ENCODE measurements around the gene DGAT2.

Gene DGAT2

GRCh38 chr11:75778962-75779361, 10.4 kb downstream of the DGAT2 start:
- no peak for ATAC-seq (ENCODE audit: insufficient read depth, low read depth)
- DNase-seq, result no peak
- no peak for TF ChIP-seq CTCF (IDR thresholded peaks at IDR 0.05; ENCODE audit: borderline replicate concordance, extremely low read depth, low read length, poor library complexity, severe bottlenecking)
- no peak for TF ChIP-seq EZH2 (IDR thresholded peaks at IDR 0.05; ENCODE audit: borderline replicate concordance, low read depth, low read length, severe bottlenecking)
- H3K9me3 ChIP-seq (ENCODE audit: insufficient read depth, low read length, severe bottlenecking), result no peaks in the 10 kb centered on the region
- H3K4me2 ChIP-seq (ENCODE audit: insufficient read depth, low read length), result no peak overlapping the region
- no peak overlapping the region for H3K27ac ChIP-seq (ENCODE audit: low read length)
- no peak overlapping the region for H3K9ac ChIP-seq (ENCODE audit: low read depth, low read length)
- H3K27me3 ChIP-seq (ENCODE audit: insufficient read depth, low read length, poor library complexity), result no peaks in the 10 kb centered on the region
- no peaks in the 10 kb centered on the region for H3K36me3 ChIP-seq (ENCODE audit: insufficient read depth, low read length)
- H3K4me3 ChIP-seq (ENCODE audit: low read depth in 1 of 2, low read length in 2 of 2), result no peak overlapping the region
- H2AFZ ChIP-seq (ENCODE audit: low read depth, low read length), result no peak overlapping the region
- H3K79me2 ChIP-seq (ENCODE audit: insufficient read depth, low read length), result no peaks in the 10 kb centered on the region
- H4K20me1 ChIP-seq (ENCODE audit: insufficient read depth, low read length), result no peaks in the 10 kb centered on the region
- H3K4me1 ChIP-seq (ENCODE audit: insufficient read depth, low read length), result no peaks in the 10 kb centered on the region

- no peaks in the 10 kb centered on the region for H4K20me1 ChIP-seq (ENCODE audit: insufficient read depth, low read length)
- H3K4me2 ChIP-seq (ENCODE audit: insufficient read depth, low read length), result no peak overlapping the region
- no peaks in the 10 kb centered on the region for H3K79me2 ChIP-seq (ENCODE audit: insufficient read depth, low read length)
- DNase-seq (no peak), ATAC-seq (ENCODE audit: insufficient read depth, low read depth) (no peak)
- no peaks in the 10 kb centered on the region for H3K9me3 ChIP-seq (ENCODE audit: insufficient read depth, low read length, severe bottlenecking)
- no peaks in the 10 kb centered on the region for H3K4me1 ChIP-seq (ENCODE audit: insufficient read depth, low read length)
- no peak overlapping the region for H3K9ac ChIP-seq (ENCODE audit: low read depth, low read length)
- no peak for TF ChIP-seq EZH2 (IDR thresholded peaks at IDR 0.05; ENCODE audit: borderline replicate concordance, low read depth, low read length, severe bottlenecking)
- no peak for TF ChIP-seq CTCF (IDR thresholded peaks at IDR 0.05; ENCODE audit: borderline replicate concordance, extremely low read depth, low read length, poor library complexity, severe bottlenecking)
- no peaks in the 10 kb centered on the region for H3K36me3 ChIP-seq (ENCODE audit: insufficient read depth, low read length)
- no peak overlapping the region for H3K4me3 ChIP-seq (ENCODE audit: low read depth in 1 of 2, low read length in 2 of 2)
- H3K27ac ChIP-seq (ENCODE audit: low read length), result no peak overlapping the region
- H2AFZ ChIP-seq (ENCODE audit: low read depth, low read length), result no peak overlapping the region
- no peaks in the 10 kb centered on the region for H3K27me3 ChIP-seq (ENCODE audit: insufficient read depth, low read length, poor library complexity)
Observed at GRCh38 chr11:75779960-75780359, 11.4 kb downstream of the DGAT2 start.

GRCh38 chr11:75780888-75781287, 12.3 kb downstream of the DGAT2 start:
- H3K4me2 ChIP-seq (ENCODE audit: insufficient read depth, low read length), result no peak overlapping the region
- H3K36me3 ChIP-seq (ENCODE audit: insufficient read depth, low read length), result no peaks in the 10 kb centered on the region
- no peak overlapping the region for H3K27ac ChIP-seq (ENCODE audit: low read length)
- no peak overlapping the region for H3K4me3 ChIP-seq (ENCODE audit: low read depth in 1 of 2, low read length in 2 of 2)
- ATAC-seq (ENCODE audit: insufficient read depth, low read depth) (no peak), DNase-seq (no peak)
- no peak overlapping the region for H3K9ac ChIP-seq (ENCODE audit: low read depth, low read length)
- no peaks in the 10 kb centered on the region for H3K27me3 ChIP-seq (ENCODE audit: insufficient read depth, low read length, poor library complexity)
- H3K9me3 ChIP-seq (ENCODE audit: insufficient read depth, low read length, severe bottlenecking), result no peaks in the 10 kb centered on the region
- no peak for TF ChIP-seq CTCF (IDR thresholded peaks at IDR 0.05; ENCODE audit: borderline replicate concordance, extremely low read depth, low read length, poor library complexity, severe bottlenecking)
- no peak for TF ChIP-seq EZH2 (IDR thresholded peaks at IDR 0.05; ENCODE audit: borderline replicate concordance, low read depth, low read length, severe bottlenecking)
- H4K20me1 ChIP-seq (ENCODE audit: insufficient read depth, low read length), result no peaks in the 10 kb centered on the region
- no peaks in the 10 kb centered on the region for H3K4me1 ChIP-seq (ENCODE audit: insufficient read depth, low read length)
- no peaks in the 10 kb centered on the region for H3K79me2 ChIP-seq (ENCODE audit: insufficient read depth, low read length)
- H2AFZ ChIP-seq (ENCODE audit: low read depth, low read length), result no peak overlapping the region

GRCh38 chr11:75781296-75781695, 12.7 kb downstream of the DGAT2 start:
- Histone ChIP-seq H3K9me3 (ENCODE audit: insufficient read depth, low read length, severe bottlenecking) (no peaks in the 10 kb centered on the region), H3K79me2 (ENCODE audit: insufficient read depth, low read length) (no peaks in the 10 kb centered on the region), H4K20me1 (ENCODE audit: insufficient read depth, low read length) (no peaks in the 10 kb centered on the region), H3K36me3 (ENCODE audit: insufficient read depth, low read length) (no peaks in the 10 kb centered on the region), H3K27me3 (ENCODE audit: insufficient read depth, low read length, poor library complexity) (no peaks in the 10 kb centered on the region), H3K4me2 (ENCODE audit: insufficient read depth, low read length) (no peak overlapping the region), H3K4me3 (ENCODE audit: low read depth in 1 of 2, low read length in 2 of 2) (no peak overlapping the region), H3K27ac (ENCODE audit: low read length) (no peak overlapping the region), H3K4me1 (ENCODE audit: insufficient read depth, low read length) (no peaks in the 10 kb centered on the region), H3K9ac (ENCODE audit: low read depth, low read length) (no peak overlapping the region), H2AFZ (ENCODE audit: low read depth, low read length) (no peak overlapping the region)
- no peak for DNase-seq
- ATAC-seq (ENCODE audit: insufficient read depth, low read depth), result no peak
- no peak for TF ChIP-seq CTCF (IDR thresholded peaks at IDR 0.05; ENCODE audit: borderline replicate concordance, extremely low read depth, low read length, poor library complexity, severe bottlenecking)
- no peak for TF ChIP-seq EZH2 (IDR thresholded peaks at IDR 0.05; ENCODE audit: borderline replicate concordance, low read depth, low read length, severe bottlenecking)
